ENCODE data around the gene FGFR3.

The FGFR3 gene

GRCh38 chr4:1837069-1837468 is 44.0 kb downstream of the FGFR3 start:
- DNase-seq (ENCODE audit: low read depth, low spot score), result no peak
- CTCF ChIA-PET, result interaction anchor here (2.0 kb wide), 1 partner anchor 24 kb away, joined by 7 read pairs; no protein-coding TSS in a partner anchor
- POLR2A ChIA-PET, result no interaction called here
- no peak for TF ChIP-seq CTCF (IDR thresholded peaks at IDR 0.05; ENCODE audit: insufficient read depth, low read length, missing control alignments)
- H3K4me3 ChIP-seq (ENCODE audit: low read depth, low read length), result no peak overlapping the region

- no peak for DNase-seq (ENCODE audit: low read depth, low spot score)
- POLR2A ChIA-PET, result no interaction called here
- no peak overlapping the region for H3K4me3 ChIP-seq (ENCODE audit: low read depth, low read length)
- CTCF ChIA-PET, result interaction anchor here (0.7 to 1.4 kb wide), 3 partner anchors 60 to 72 kb away, joined by 3 to 8 read pairs (median 7); no protein-coding TSS in a partner anchor
- TF ChIP-seq CTCF (IDR thresholded peaks at IDR 0.05; ENCODE audit: insufficient read depth, low read length, missing control alignments), result no peak
These were observed 46.2 kb downstream of the FGFR3 start for GRCh38 chr4:1839282-1839681.

- no peak for TF ChIP-seq CTCF (IDR thresholded peaks at IDR 0.05; ENCODE audit: insufficient read depth, low read length, missing control alignments)
- ChIA-PET CTCF (interaction anchor here (1.2 to 12.8 kb wide), 3 partner anchors 18 to 147 kb away, joined by 3 to 76 read pairs (median 3); no protein-coding TSS in a partner anchor), POLR2A (no interaction called here)
- no peak for DNase-seq (ENCODE audit: low read depth, low spot score)
- H3K4me3 ChIP-seq (ENCODE audit: low read depth, low read length), result no peak overlapping the region
These were observed 48.3 kb downstream of the FGFR3 start for GRCh38 chr4:1841201-1841886.

- CTCF ChIA-PET, result interaction anchor here (1.2 to 12.8 kb wide), 2 partner anchors 19 to 57 kb away, joined by 3 to 76 read pairs; no protein-coding TSS in a partner anchor
- POLR2A ChIA-PET, result no interaction called here
These were observed 48.8 kb downstream of the FGFR3 start for GRCh38 chr4:1841887-1842210.

GRCh38 chr4:1842339-1842895 is 49.3 kb downstream of the FGFR3 start:
- no peak for DNase-seq (ENCODE audit: low read depth, low spot score)
- CTCF ChIA-PET, result interaction anchor here (0.9 to 12.8 kb wide), 6 partner anchors 9 to 68 kb away, joined by 3 to 76 read pairs (median 4); no protein-coding TSS in a partner anchor
- no peak overlapping the region for H3K4me3 ChIP-seq (ENCODE audit: low read depth, low read length)
- POLR2A ChIA-PET, result interaction anchor here (0.7 to 0.8 kb wide), 2 partner anchors 8 to 14 kb away, joined by 3 read pairs; no protein-coding TSS in a partner anchor
- no peak for TF ChIP-seq CTCF (IDR thresholded peaks at IDR 0.05; ENCODE audit: insufficient read depth, low read length, missing control alignments)

More at GRCh38 chr4:1841887-1842210, 48.8 kb downstream of the FGFR3 start:
- no peak overlapping the region for H3K4me3 ChIP-seq (ENCODE audit: low read depth, low read length)
- no peak for DNase-seq (ENCODE audit: low read depth, low spot score)
- no peak for TF ChIP-seq CTCF (IDR thresholded peaks at IDR 0.05; ENCODE audit: insufficient read depth, low read length, missing control alignments)

GRCh38 chr4:1842993-1843448 is 49.9 kb downstream of the FGFR3 start:
- CTCF ChIA-PET, result interaction anchor here (0.9 to 12.8 kb wide), 6 partner anchors 8 to 68 kb away, joined by 3 to 76 read pairs (median 4); no protein-coding TSS in a partner anchor
- peak; percentile 44 for DNase-seq (ENCODE audit: low read depth, low spot score)
- H3K4me3 ChIP-seq (ENCODE audit: low read depth, low read length), result no peak overlapping the region
- POLR2A ChIA-PET, result interaction anchor here (0.7 to 0.8 kb wide), 2 partner anchors 9 to 13 kb away, joined by 3 read pairs; no protein-coding TSS in a partner anchor
- no peak for TF ChIP-seq CTCF (IDR thresholded peaks at IDR 0.05; ENCODE audit: insufficient read depth, low read length, missing control alignments)

Measured in AG04449 (cell line).